NCI-H748 treated with DMSO at 0.1 percent for 48 hours (cell line): ENCODE data around the gene LRRTM3.

ENCODE experiments used
- DNase-seq: peaks from one replicate; lab custom pipeline; 2025; lab: John Stamatoyannopoulos, UW

The LRRTM3 gene

GRCh38 chr10:66934711-66935110 is 8.9 kb downstream of the LRRTM3 start:
- no peak for DNase-seq

- no peak for DNase-seq
Observed at GRCh38 chr10:66940965-66941364, 15.1 kb downstream of the LRRTM3 start.

- no peak for DNase-seq
Observed at GRCh38 chr10:66941491-66941890, 15.7 kb downstream of the LRRTM3 start.

GRCh38 chr10:66942407-66942806 is 16.6 kb downstream of the LRRTM3 start:
- no peak for DNase-seq

GRCh38 chr10:66943590-66943989 is 17.8 kb downstream of the LRRTM3 start:
- DNase-seq, result no peak

GRCh38 chr10:66951896-66952295 is 26.1 kb downstream of the LRRTM3 start:
- no peak for DNase-seq

GRCh38 chr10:66958466-66958865 is 32.6 kb downstream of the LRRTM3 start:
- no peak for DNase-seq

GRCh38 chr10:66964946-66965345 is 39.1 kb downstream of the LRRTM3 start:
- DNase-seq, result no peak

GRCh38 chr10:66980246-66980815 is 54.5 kb downstream of the LRRTM3 start:
- DNase-seq, result no peak

GRCh38 chr10:66981361-66982052 is 55.7 kb downstream of the LRRTM3 start:
- DNase-seq, result no peak

GRCh38 chr10:66982053-66982420 is 56.2 kb downstream of the LRRTM3 start:
- no peak for DNase-seq

- peak; percentile 46 for DNase-seq
Observed at GRCh38 chr10:66982792-66983474, 57.1 kb downstream of the LRRTM3 start.

GRCh38 chr10:66983475-66983818 is 57.6 kb downstream of the LRRTM3 start:
- DNase-seq, result peak; percentile 46

GRCh38 chr10:66990143-66990830 is 64.5 kb downstream of the LRRTM3 start:
- DNase-seq, result no peak

GRCh38 chr10:66996996-66997395 is 71.2 kb downstream of the LRRTM3 start:
- DNase-seq, result no peak

GRCh38 chr10:66999762-67000545 is 74.1 kb downstream of the LRRTM3 start:
- DNase-seq, result no peak

- DNase-seq, result no peak
Observed at GRCh38 chr10:67004690-67005089, 78.9 kb downstream of the LRRTM3 start.

GRCh38 chr10:67005981-67006380 is 80.1 kb downstream of the LRRTM3 start:
- no peak for DNase-seq

GRCh38 chr10:67011480-67011879 is 85.6 kb downstream of the LRRTM3 start:
- DNase-seq, result no peak

GRCh38 chr10:67011981-67012380 is 86.1 kb downstream of the LRRTM3 start:
- DNase-seq, result no peak

- no peak for DNase-seq
Observed at GRCh38 chr10:67015225-67015624, 89.4 kb downstream of the LRRTM3 start.

GRCh38 chr10:67017218-67017617 is 91.4 kb downstream of the LRRTM3 start:
- DNase-seq, result no peak
